Uterus (tissue), 4 donors: Measurements from ENCODE around the gene ALKBH3. TPM values are rescaled to one million over a fixed set of nuclear protein-coding genes. Genes with fewer than 3 reads are reported as not detected.
A peak's percentile ranks its signal among the peaks of the same experiment; 100 is the strongest.

ENCODE experiments used
- DNase-seq, 2 donors: peaks; one replicate each; pipeline ENCODE4 v3.0.0-alpha.2; 2019 to 2020
- H3K27ac ChIP-seq, 2 donors: fragments of 200-600 bp; sonication (generic); 1 replicate in 1 of 2; 2 replicates in 1 of 2; pipeline ENCODE4 v1.5.1; 2016 to 2018
- H3K27me3 ChIP-seq, 2 donors: fragments of 200-600 bp; sonication (generic); one replicate each; pipeline ENCODE4 v1.5.1; 2018 to 2019; ENCODE audit warnings: control low read depth in 1 of 2
- H3K36me3 ChIP-seq, 2 donors: fragments of 200-600 bp; sonication (generic); one replicate each; pipeline ENCODE4 v1.5.1; 2019; ENCODE audit warnings: control low read depth in 1 of 2
- H3K4me1 ChIP-seq, 2 donors: fragments of 200-600 bp; sonication (generic); one replicate each; pipeline ENCODE4 v1.5.1; 2018 to 2019; ENCODE audit warnings: control low read depth in 1 of 2
- H3K4me3 ChIP-seq, 2 donors: fragments of 200-600 bp; sonication (generic); 1 replicate in 1 of 2; 2 replicates in 1 of 2; pipeline ENCODE4 v1.5.1; 2018 to 2019; ENCODE audit warnings: mild to moderate bottlenecking in 1 of 2
- H3K9me3 ChIP-seq, 2 donors: fragments of 200-600 bp; sonication (generic); one replicate each; pipeline ENCODE4 v1.5.1; 2019; ENCODE audit warnings: control low read depth in 1 of 2
- CTCF ChIP-seq, 4 experiments: fragments of 200-600 bp in 2 of 4; fragments of 450-650 bp in 2 of 4; sonication (generic) in 2 of 4; IDR thresholded peaks; one replicate each; pipeline ENCODE4 v1.5.1; 2016 to 2019; ENCODE audit warnings: antibody characterized with exemption in 4 of 4, mild to moderate bottlenecking in 2 of 4, moderate library complexity in 1 of 4
- POLR2A ChIP-seq, 2 donors: fragments of 450-650 bp; IDR thresholded peaks; one replicate each; pipeline ENCODE4 v1.6.1; 2016; ENCODE audit warnings: antibody characterized with exemption in 2 of 2, mild to moderate bottlenecking in 1 of 2, moderate library complexity in 1 of 2
- intact Hi-C: fragments of 100-400 bp; cut with DNase I; formaldehyde crosslinking; loops from one replicate; pipeline ENCODE4 v1.15.1; 2023; ENCODE audit warnings: low total_unique reads
- total RNA-seq, 4 donors: library from RNA; depleted of rRNA in 3 of 4; stranded (reverse); fragments of >200 nt in 3 of 4; gene quantifications; one replicate each; pipeline versions ENCODE4 v1.1.0 to v1.2.4, GENCODE V29; 2014 to 2023
- donor health status: DM: yes; HTN: yes; CAD: no.

ALKBH3 gene
- total RNA-seq, 4 donors from 2014 or later, result 39.6 to 75.3 (median 55.7) TPM

GRCh38 chr11:43948341-43949225 lies 68.0 kb downstream of the ALKBH3 start:
- intact Hi-C loops, result loop anchor here (5.0 kb wide), 1 partner anchor 89 kb away; no protein-coding TSS in a partner anchor
- H3K4me1 ChIP-seq, result peaks cover 0 to 3% of the 10 kb centered on the region in 2 donors
- H3K27ac ChIP-seq, result peak overlapping the region; percentile 75 to 94
- no peak overlapping the region for H3K4me3 ChIP-seq
- DNase-seq, result peak in 1 of 2 donors; percentile 21
- no peaks in the 10 kb centered on the region for H3K36me3 ChIP-seq
- no peaks in the 10 kb centered on the region for H3K9me3 ChIP-seq
- H3K27me3 ChIP-seq, result no peaks in the 10 kb centered on the region
- TF ChIP-seq POLR2A (IDR thresholded peaks at IDR 0.05) (no peak), CTCF (IDR thresholded peaks at IDR 0.05) (no peak)

- intact Hi-C loops, result no loop called here
- no peak overlapping the region for H3K27ac ChIP-seq
- TF ChIP-seq POLR2A (IDR thresholded peaks at IDR 0.05), result no peak
- TF ChIP-seq CTCF (IDR thresholded peaks at IDR 0.05), result no peak
- no peaks in the 10 kb centered on the region for H3K36me3 ChIP-seq
- H3K4me1 ChIP-seq, result peaks cover 0 to 3% of the 10 kb centered on the region in 2 donors
- no peak for DNase-seq
- no peaks in the 10 kb centered on the region for H3K9me3 ChIP-seq
- H3K27me3 ChIP-seq, result no peaks in the 10 kb centered on the region
- H3K4me3 ChIP-seq, result no peak overlapping the region
Measured at GRCh38 chr11:43950311-43950855, 69.8 kb downstream of the ALKBH3 start.

GRCh38 chr11:43951231-43951630 lies 70.6 kb downstream of the ALKBH3 start:
- no peak for DNase-seq
- no peaks in the 10 kb centered on the region for H3K9me3 ChIP-seq
- H3K27ac ChIP-seq, result no peak overlapping the region
- peaks cover 0 to 3% of the 10 kb centered on the region in 2 donors for H3K4me1 ChIP-seq
- H3K4me3 ChIP-seq, result no peak overlapping the region
- no peak for TF ChIP-seq POLR2A (IDR thresholded peaks at IDR 0.05)
- no peak for TF ChIP-seq CTCF (IDR thresholded peaks at IDR 0.05)
- no peaks in the 10 kb centered on the region for H3K27me3 ChIP-seq
- H3K36me3 ChIP-seq, result no peaks in the 10 kb centered on the region
- intact Hi-C loops, result no loop called here

GRCh38 chr11:43952020-43952400 lies 71.4 kb downstream of the ALKBH3 start:
- no peak overlapping the region for H3K4me3 ChIP-seq
- no peak for DNase-seq
- no peak overlapping the region for H3K27ac ChIP-seq
- H3K27me3 ChIP-seq, result no peaks in the 10 kb centered on the region
- peaks cover 0 to 3% of the 10 kb centered on the region in 2 donors for H3K4me1 ChIP-seq
- intact Hi-C loops, result no loop called here
- H3K9me3 ChIP-seq, result no peaks in the 10 kb centered on the region
- TF ChIP-seq POLR2A (IDR thresholded peaks at IDR 0.05) (no peak), CTCF (IDR thresholded peaks at IDR 0.05) (no peak)
- H3K36me3 ChIP-seq, result no peaks in the 10 kb centered on the region
